ENCODE results near the gene ATP5F1D.

The ATP5F1D gene

GRCh38 chr19:1270213-1270853 is 28.8 kb downstream of the ATP5F1D start:
- DNase-seq (ENCODE audit: low read depth in 2 of 2): no peak

- no peak for DNase-seq (ENCODE audit: low read depth in 2 of 2)
Measured at GRCh38 chr19:1270854-1271527, 29.4 kb downstream of the ATP5F1D start.

- DNase-seq (ENCODE audit: low read depth in 2 of 2): no peak
Measured at GRCh38 chr19:1271528-1272422, 30.2 kb downstream of the ATP5F1D start.

- no peak for DNase-seq (ENCODE audit: low read depth in 2 of 2)
Measured at GRCh38 chr19:1272423-1273262, 31.1 kb downstream of the ATP5F1D start.

GRCh38 chr19:1273263-1274041 is 31.9 kb downstream of the ATP5F1D start:
- no peak for DNase-seq (ENCODE audit: low read depth in 2 of 2)

- no peak for DNase-seq (ENCODE audit: low read depth in 2 of 2)
Measured at GRCh38 chr19:1274081-1274851, 32.7 kb downstream of the ATP5F1D start.

- DNase-seq (ENCODE audit: low read depth in 2 of 2): no peak
Measured at GRCh38 chr19:1274852-1275259, 33.3 kb downstream of the ATP5F1D start.

- peak; percentile 87 to 91 for DNase-seq (ENCODE audit: low read depth in 2 of 2)
Measured at GRCh38 chr19:1275260-1275975, 33.9 kb downstream of the ATP5F1D start, which contains the start of gene FAM174C. TSS of gene FAM174C (plus strand) at chr19:1275530. CDS start at chr19:1275550, 20 bp downstream.

GRCh38 chr19:1275976-1276627 is 34.6 kb downstream of the ATP5F1D start:
- DNase-seq (ENCODE audit: low read depth in 2 of 2): no peak

GRCh38 chr19:1276628-1277022 is 35.1 kb downstream of the ATP5F1D start:
- no peak for DNase-seq (ENCODE audit: low read depth in 2 of 2)

GRCh38 chr19:1277061-1277460 is 35.5 kb downstream of the ATP5F1D start:
- no peak for DNase-seq (ENCODE audit: low read depth in 2 of 2)

GRCh38 chr19:1278074-1278473 is 36.5 kb downstream of the ATP5F1D start:
- no peak for DNase-seq (ENCODE audit: low read depth in 2 of 2)

GRCh38 chr19:1278713-1279660 is 37.4 kb downstream of the ATP5F1D start:
- no peak for DNase-seq (ENCODE audit: low read depth in 2 of 2)

- DNase-seq (ENCODE audit: low read depth in 2 of 2): peak; percentile 56 to 63
Measured at GRCh38 chr19:1279782-1280341, 38.3 kb downstream of the ATP5F1D start.

- DNase-seq (ENCODE audit: low read depth in 2 of 2): no peak
Measured at GRCh38 chr19:1280636-1281568, 39.4 kb downstream of the ATP5F1D start.

Data from stimulated activated CD8-positive, alpha-beta memory T cell treated with anti-CD3 and anti-CD28 coated beads, Interleukin-7, amount 100 ng/mL, for 1 hour (primary cell).